HG03457 (cell line): Measurements from ENCODE around the gene ADAMTS12.

Source experiments
- ATAC-seq: cut with Tn5 transposase; IDR thresholded peaks from one replicate; pipeline ENCODE4 v1.9.1; 2021; ENCODE audit warnings: moderate number of reproducible peaks; ENCODE audit not compliant: unreplicated experiment

The ADAMTS12 gene

DNA sequence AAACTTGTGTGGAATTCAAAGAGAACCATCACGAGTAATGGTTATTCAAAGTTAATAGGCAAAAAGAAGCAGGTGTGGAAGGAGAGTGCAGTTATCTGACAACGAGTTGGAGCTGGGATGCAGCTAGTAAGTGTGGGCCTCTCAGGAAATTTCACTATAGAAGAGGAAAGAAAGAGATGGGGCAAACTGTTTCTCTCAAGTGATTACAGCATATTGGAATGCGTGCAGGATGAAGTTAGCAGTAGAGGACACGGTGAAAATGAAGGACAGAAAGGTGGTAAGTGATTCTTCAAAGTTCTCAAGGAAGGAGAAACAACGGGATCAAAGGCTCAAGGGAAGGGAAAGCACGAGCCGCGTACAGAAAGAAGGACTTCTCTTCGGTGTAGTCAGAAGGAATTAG, 84.0 kb downstream of the ADAMTS12 start:
- ATAC-seq: no peak

DNA sequence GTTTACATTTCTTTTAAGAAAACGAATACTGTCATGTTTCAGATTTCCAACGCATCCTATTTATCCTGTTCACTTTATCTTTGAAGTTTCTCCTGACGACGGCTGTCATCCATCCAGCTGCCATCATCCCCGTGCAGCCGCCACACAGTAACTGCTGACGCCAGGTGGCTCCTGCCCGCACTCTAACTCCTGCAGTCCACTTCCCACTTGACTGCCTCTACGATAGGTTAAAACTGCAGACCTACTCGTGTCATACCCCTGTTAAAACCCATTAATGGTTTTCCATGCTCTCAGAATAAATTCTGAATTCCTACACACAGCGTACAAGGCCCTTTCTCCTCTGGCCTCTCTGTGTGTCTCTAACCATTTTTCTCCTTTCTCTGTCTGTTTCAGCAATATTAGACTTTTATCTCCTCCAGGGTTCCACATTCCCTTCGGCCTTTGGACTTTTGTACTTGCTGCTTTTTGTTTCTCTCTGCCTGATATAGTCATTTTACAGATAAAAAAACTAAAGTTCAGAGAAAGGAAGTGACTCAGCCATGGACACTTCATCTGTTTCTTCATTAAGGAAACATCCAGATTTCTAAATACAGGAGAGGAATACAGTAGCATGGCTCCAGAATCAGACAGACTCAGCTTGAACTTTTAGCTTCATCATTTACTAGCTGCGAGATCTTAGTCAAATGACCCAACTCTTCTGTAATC, 84.9 kb downstream of the ADAMTS12 start:
- no peak for ATAC-seq

DNA sequence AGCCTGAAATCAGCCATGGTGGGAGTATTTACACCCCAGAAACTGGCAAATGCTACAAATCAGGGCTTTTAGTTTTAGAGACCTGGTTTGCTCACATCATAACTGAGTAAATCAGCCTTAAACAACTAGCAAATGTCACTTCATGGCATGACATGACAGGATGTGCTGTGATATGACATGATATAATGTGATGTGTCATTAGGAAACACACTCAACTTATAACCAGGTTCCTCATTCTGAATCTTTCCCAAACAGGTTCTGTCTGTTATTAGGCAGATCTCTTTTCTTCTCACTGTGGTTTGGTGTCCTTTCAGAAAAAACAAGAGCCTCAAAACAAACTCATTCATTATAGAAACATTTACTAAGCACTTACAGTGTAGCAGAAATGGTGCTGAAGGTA, 90.5 kb downstream of the ADAMTS12 start:
- no peak for ATAC-seq

DNA sequence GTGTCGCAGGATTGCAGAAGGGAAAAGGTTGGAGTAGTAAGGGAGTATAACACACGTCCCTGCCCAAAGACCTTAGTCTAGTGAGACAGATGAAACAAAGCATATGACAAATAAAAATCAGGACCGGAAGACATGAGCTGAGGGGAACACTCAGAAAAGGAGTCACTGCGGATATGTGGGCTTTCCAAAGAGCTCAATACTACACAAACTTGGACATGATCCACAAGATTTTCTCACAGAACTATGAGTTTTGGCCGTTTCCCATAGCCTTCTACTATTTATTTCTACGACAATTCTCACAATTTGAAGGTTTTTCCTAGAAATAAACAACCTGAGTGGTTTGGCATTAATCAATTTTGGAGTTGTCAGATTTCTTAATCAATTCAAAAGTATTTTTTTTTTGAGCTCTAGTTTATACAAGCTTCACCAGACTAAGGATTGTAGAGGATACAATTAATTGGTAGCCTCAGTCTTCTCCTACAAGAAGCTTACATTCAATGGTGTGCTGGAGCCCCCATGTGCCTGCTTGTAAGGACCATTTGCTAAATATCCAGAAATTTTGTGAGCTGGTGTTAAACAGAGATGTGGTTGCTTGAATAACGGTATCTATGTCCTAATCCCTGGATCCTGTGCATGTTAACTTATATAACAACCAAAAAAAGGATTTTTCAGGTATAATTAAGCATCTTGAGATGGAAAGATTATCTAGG, 91.4 kb downstream of the ADAMTS12 start:
- ATAC-seq: no peak

DNA sequence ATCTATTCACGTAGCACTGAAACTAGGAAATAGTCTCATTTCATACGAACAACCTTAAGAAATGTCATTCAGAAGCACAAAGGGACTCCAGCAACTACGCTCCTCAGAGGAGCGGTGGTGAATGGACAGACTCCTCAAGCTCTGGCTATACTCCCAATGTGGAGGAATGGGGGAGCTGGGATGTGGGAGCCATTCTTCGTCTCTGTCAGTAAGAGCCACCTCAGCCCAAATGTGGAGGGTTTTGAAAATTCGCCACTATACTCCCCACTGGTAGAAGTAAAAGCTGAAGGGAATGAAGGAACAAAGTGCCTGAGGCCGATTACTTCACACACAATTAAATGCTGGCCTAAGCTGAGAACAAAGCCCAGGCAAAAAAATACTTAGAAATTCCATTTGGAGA, 96.3 kb downstream of the ADAMTS12 start:
- ATAC-seq: no peak

DNA sequence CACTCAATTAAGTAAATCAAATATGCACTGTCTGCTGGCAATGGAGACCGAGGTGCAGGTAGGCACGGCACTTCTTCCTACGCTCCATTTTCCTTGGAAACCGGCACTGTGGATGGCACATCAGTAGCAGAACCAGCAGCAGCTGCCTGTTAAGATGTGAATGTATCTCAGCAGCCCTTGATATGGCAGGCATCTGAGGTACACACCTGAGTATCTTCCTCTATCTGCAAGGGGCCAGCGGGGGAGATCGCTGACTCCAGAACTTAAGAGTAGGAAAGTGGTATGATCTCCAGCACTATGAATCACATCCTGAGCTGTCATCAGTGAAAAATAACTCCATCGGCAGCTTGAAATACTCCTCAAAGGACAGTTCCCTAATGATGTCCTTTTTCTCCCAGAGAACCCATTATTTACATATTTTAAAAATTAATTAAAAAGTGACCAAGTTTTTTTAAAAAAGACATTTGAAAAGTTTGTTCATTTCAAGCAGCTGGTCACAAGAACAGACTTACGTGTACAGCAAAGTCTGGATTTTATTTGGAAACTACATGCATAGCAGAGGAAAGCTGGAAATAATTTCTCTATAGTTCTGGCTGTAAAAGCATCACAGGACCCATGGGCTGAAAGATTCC, 97.1 kb downstream of the ADAMTS12 start:
- no peak for ATAC-seq

DNA sequence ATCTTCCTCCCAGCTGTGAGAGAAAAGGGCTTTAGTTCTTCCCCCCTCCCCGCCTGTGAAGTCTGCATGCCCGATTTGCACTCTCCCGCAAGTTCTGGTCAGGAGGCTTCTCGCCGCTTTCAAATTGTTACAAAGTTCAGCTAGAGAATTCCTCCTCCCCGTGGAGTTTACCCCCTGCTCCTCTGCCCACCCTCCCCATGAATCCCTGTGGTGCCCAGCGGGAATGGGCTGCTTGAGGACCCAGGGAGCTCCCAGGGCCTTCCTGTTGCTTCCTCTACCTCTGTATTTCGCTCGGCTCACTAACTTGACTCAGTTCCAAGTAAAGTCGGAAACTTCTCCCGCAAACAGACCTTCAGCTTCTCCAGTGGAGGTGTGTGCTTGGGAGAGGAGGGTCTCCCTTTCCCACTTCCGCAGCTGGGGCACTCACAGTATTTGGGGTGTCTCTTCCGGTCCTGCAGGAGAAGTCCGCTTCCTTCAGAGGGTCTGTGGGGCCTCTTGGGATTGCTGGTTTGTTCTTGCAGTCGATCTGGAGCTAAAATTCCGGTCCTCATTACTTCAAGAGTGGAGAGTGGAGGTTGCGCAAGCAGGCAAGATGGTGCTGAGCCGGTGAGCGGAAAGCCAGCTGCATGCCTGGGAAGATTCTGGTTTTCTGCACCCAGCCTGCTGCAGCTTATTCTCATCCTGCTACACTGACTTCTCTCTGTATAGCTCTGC, 97.8 kb downstream of the ADAMTS12 start:
- no peak for ATAC-seq

DNA sequence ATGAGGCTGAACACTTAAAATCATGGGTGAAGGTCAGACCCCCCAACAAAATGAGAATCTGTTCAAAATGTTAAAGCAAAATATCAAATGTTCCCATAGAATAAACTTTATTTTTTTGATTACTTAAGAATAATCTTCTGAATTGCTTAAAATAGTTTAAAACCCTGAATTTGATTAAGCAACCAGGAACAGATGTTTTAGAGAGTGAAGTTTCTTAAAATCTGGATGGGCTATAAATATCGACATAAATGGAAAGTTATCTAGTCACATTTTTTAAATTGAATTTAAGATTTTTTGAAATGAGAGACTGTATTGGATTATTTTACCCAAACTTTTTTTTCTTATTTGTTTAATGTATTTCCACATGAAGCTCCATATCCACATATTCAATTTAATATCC, 98.5 kb downstream of the ADAMTS12 start:
- no peak for ATAC-seq

DNA sequence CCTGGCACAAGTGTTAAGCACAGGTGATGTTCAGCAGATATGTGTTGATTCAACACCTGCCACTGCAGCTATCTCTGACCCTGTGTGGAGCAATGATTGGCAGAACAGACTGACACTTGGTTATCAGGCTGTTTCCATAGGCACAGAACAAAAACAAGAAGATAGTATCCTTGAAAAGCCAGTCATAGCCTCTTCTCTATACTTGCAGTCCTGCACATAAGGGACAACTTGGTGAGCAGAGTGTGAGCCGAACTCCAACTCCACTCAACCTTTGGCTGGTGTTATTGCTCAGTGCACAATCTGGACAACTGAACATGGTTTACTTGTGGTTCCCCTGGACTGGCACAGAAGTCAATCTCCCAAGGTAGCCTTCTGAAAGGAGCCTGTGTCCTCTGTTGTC, 99.2 kb downstream of the ADAMTS12 start:
- ATAC-seq: no peak

DNA sequence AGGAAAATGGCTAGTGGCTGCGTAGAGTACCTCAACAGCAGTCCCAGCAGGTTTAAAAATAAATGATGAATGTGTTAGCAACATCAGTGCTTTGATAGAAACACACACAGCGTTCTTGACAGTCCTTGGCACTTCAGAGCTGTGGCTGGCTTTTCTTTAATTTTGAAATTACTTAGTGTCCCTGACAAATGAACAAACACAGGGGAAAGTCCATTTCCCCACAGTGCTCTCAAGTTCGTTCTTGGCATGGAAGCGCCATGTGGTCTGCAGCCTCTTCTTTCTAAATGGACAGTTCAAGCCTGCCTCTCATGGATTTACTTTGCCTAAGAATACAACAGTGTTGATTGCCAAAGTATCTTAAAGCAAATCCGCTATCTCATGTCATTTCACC, 102.2 kb downstream of the ADAMTS12 start:
- no peak for ATAC-seq

DNA sequence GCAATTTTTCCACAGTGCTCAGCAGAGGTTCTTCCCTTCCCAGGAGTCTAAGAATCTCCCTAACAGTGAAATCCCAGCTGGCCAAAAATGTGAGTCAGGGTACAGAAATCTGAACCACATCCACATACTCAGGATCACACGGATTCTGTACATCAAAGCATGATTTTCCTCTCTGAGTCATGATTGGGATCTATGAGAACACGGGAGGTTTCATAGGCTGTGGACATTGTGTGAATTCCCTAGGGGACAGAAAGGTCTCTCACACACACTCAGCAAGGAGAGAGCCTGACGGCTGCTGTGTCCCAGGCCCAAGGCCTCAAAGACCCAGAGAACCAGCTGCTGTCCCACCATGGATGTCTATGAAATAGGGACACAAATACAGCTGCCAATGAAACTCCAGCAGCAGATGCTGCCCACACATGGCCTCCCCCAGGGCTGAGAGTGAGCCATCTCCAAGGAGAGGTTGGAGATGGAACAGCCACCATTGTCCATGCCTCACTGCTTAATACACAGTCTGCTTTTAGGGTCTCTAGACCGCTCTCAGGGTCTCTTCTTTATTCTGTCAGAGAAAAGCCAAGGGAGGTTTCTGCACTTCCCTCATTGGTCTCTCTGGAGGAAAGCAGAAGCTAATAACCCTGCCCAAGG, 102.7 kb downstream of the ADAMTS12 start:
- ATAC-seq: no peak

DNA sequence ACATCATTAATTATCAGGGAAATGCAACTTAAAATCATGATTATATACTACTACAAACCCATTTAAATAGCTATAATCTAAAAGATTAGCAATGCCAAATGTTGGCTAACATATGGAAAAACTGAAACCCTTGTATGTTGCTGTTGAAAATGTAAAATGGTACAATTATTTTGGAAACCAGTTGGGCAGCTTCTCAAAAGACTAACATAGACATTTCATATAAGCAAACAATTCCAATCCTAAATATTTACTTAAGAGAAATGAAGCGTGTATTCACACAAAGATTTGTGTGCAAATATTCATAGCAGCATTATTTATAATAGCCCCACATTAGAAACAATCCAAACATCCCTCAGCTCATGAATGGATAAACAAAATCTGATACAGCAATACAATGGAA, 106.2 kb downstream of the ADAMTS12 start:
- no peak for ATAC-seq

DNA sequence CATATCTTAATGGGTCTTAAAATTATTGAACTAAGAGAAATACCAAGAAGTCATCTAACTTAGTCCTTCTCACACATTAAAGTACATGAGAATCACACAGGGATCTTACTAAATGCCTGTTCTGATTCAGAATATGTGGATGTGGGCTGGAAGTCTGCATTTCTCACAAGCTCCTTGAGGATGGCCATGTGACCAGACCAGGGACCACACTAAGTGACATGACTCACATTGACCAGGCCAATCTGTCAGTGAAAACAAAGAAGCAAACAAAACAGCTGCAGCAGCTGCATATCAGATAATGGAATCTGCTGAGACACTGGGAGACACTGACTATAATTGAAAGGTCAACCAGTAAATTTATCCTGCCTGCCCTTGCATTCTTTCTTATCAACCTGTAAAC, 110.5 kb downstream of the ADAMTS12 start:
- ATAC-seq: no peak

DNA sequence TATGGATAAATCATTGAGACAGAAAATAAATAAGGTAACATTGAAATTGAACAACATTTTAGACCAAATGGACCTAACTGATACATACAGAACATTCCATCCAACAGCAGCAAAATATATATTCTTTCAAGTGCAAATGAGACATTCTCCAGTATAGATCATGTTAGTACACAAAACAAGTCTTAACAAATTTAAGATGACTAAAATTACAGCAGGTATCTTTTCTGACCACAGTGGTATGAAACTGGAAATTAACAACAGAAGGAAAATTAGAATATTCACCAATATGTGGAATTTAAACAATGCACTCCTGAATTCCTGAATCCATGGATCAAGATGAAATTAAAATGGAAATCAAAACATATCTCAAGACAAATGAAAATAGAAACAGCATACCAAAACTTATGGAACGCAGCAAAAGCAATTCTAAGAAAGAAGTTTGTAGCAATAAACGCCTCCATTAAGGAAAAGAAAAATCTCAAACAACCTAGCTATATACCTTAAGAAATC, 115.6 kb downstream of the ADAMTS12 start:
- ATAC-seq: no peak

DNA sequence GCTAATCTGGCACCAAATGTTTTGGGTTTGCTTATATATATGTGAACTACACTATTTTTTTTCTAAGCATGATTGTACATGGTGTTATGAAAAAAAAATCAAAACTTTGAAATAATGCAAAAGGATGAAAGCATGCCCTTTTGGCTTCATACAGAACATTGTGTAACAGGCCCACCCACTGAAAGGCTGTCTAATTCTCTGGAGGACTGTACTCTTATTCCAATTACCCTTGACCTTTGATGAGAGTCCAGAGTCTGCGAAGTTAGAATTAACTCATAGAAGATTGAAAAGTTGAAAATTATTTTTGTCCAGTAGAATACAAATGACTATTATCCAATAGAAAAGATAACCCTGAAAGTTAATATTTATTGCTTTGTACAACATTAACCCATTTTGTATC, 117.4 kb downstream of the ADAMTS12 start:
- ATAC-seq: no peak

DNA sequence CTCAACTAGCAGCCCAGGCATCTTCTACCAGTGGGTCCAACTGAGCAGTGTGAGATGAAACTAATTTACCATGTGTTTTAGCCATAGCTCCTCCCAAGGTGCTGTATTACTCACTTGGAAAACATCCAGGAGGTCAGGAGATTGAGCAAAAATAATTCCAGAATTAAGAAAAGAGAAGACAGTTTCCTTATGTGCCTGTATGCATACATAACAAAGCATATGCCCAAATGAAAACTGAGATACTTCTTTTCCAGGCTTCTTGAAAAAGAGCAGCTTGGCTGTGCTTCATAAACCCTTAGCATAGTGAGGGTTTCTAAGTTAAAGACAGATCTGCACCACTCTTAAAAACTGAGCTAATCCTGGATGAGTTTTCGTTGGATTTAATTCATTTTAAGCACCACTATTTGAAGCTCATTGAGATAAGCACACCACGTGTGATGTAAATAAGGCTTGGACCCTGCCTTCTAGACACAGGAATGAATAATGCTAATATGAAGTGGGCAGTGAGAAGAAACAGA, 119.4 kb downstream of the ADAMTS12 start:
- ATAC-seq: no peak

DNA sequence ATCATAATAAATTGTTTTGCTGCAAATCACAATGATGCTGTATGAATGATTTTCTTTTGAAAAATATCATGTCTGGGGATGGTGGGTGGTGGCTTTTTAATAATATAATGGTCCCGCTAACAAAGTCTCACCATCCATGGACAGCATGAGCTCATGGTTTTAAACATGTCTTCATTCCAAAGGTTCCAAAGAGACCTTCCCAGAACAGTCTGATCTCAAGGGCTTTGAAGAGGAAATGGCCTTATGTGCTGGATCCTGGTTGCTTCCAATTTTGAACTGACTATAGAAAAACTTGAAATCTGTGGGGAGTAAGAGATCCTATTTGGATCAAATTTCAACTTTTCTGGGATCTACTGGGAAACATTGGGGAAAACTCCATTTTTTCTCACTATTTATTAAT, 121.8 kb downstream of the ADAMTS12 start:
- ATAC-seq: no peak

DNA sequence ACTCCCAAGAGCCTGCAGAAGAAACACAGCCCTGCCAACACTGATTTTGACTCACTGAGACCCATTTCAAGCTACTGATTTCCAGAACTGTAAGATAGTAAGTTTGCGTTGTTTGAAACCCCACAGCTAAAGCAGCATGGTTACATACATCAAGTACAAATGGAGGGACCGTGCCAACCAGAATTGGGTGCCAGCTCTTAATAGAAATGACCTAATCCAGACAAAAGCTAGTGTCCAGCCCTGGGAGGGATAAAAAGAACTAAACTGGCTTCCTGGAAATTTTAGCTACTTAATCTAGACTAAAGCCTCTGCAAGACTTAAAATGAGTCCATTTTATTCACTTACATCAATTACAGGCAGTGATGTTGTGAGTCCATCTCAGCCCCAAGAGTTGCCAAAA, 122.6 kb downstream of the ADAMTS12 start:
- no peak for ATAC-seq

DNA sequence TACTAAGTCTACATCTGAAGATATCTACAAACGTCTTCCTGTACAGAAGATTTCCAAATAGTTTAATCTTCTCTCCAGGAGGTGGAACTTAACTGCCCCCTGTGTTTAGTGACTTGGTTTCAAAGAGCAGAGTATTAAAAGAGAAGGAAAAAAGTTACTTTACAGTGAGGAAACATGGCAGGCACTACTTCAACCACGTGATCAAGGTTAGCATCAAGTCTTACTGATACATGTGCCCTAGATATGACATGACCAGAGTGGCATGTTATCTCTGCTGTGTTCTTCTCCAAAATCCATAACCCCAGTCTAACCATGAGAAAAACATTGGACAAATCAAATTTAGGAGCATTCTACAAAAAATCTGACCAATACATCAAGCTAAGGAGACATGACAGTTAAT, 125.8 kb downstream of the ADAMTS12 start:
- no peak for ATAC-seq

DNA sequence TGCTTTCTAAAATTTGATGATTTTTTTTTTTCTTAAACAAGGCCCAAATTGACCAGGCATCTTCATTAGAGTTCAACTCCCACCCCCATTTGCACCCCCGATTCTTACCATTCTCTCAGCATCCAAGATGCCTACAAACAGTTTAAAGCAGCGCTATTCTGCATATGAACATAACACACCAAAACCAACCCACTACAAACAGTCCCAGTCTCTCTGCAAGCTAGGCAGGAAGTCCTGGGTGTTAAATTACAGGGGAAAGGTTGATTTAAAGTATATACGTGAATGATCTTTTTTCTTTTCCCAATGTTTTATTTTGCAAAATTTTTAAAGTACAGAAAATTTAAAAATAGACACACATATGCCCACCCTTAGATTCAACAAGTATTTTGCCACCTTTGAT, 127.0 kb downstream of the ADAMTS12 start:
- no peak for ATAC-seq

DNA sequence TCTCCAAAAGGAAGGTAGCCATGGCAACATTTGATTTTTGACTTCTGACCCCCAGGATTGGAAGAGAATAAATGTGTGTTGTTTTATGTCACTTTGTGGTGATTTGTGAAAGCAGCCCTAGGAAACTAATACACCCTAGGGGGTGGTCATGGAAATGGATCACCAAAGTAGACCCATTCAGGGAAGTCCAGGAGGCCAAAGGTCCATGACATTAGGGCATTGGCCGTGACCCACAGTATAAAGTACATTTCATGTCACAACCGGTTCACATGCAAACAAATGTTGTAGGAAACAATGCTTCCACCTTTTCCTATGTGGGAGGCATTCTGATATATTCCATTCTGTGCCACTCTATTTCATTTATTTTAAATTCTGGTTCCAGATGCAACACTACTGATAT, 128.4 kb downstream of the ADAMTS12 start:
- ATAC-seq: no peak
